ENCODE measurements around the gene AIG1.

The AIG1 gene

DNA sequence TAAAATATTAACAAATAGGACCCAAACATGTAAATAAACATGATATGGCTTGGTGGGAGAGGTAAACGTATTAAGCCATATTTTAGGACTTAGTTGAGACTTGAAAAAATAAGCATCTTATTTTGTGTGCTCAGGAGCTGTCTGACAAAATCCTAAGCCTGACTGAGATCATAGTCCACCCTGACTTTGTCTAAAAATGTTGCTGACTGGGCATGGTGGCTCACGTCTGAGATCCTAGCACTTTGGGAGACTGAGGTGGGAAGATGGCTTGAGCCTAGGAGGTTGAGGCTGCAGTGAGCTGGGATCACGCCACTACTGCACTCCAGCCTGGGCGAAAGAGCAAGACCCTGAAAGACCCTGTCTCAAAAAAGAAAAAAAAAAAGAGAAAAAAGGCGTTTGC, 52.1 kb downstream of the AIG1 start:
- H3K36me3 ChIP-seq (ENCODE audit: control insufficient read depth in 1 of 2, insufficient read depth in 2 of 2, low read length in 2 of 2) = no peaks in the 10 kb centered on the region
- H3K4me3 ChIP-seq (ENCODE audit: low read depth in 1 of 2, low read length in 2 of 2) = no peak overlapping the region
- no peaks in the 10 kb centered on the region for H3K27me3 ChIP-seq (ENCODE audit: low read depth, low read length)
- H3K4me1 ChIP-seq (ENCODE audit: control insufficient read depth in 1 of 2, insufficient read depth in 2 of 2, low read length in 2 of 2) = no peaks in the 10 kb centered on the region
- H3K27ac ChIP-seq (ENCODE audit: low read length) = no peak overlapping the region
- no peaks in the 10 kb centered on the region for H3K9me3 ChIP-seq (ENCODE audit: control insufficient read depth in 1 of 2, low read length in 2 of 2)

DNA sequence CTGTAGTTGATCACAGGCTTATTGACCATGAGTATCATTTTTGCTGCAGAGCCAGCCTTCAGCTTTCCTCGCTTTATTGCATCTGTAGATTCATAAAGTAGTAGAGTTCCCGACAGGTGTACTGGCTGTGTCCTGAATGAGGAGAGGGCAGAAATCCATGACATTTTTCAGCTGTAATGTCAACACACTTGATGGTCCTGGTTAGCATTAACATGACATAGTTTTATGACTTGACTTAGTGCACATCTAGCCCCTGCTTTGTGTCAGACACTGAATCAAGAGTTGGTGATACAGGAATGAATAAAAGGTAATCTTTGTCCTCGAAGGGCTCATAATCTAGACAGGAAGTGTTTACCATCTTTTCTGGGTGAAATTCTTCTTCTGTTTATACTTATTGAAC, 55.0 kb downstream of the AIG1 start:
- Histone ChIP-seq H3K4me3 (ENCODE audit: low read depth in 1 of 2, low read length in 2 of 2) (no peak overlapping the region), H3K27me3 (ENCODE audit: low read depth, low read length) (no peaks in the 10 kb centered on the region), H3K27ac (ENCODE audit: low read length) (no peak overlapping the region), H3K36me3 (ENCODE audit: control insufficient read depth in 1 of 2, insufficient read depth in 2 of 2, low read length in 2 of 2) (no peaks in the 10 kb centered on the region), H3K4me1 (ENCODE audit: control insufficient read depth in 1 of 2, insufficient read depth in 2 of 2, low read length in 2 of 2) (no peaks in the 10 kb centered on the region), H3K9me3 (ENCODE audit: control insufficient read depth in 1 of 2, low read length in 2 of 2) (no peaks in the 10 kb centered on the region)

DNA sequence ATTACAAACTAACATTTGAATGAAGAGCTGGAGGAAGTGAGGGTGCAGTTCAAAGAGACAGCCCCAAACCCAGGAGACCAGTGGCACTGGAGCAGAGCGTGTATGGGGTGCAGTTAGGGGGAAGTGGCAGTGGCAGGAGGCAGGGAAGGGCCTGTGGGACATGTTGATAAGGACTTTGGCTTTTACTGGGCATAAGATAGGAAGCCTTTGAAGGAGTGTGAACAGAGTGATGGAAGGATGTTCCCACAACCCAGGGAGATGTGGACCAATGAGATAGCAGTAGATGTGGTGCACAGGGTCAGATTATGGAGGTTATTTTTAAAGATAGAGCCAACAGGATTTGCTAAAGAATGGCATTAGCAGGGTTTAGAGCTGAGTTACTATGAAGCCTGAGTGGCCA, 56.4 kb downstream of the AIG1 start:
- Histone ChIP-seq H3K4me1 (ENCODE audit: control insufficient read depth in 1 of 2, insufficient read depth in 2 of 2, low read length in 2 of 2) (no peaks in the 10 kb centered on the region), H3K27ac (ENCODE audit: low read length) (no peak overlapping the region), H3K27me3 (ENCODE audit: low read depth, low read length) (no peaks in the 10 kb centered on the region), H3K36me3 (ENCODE audit: control insufficient read depth in 1 of 2, insufficient read depth in 2 of 2, low read length in 2 of 2) (no peaks in the 10 kb centered on the region), H3K9me3 (ENCODE audit: control insufficient read depth in 1 of 2, low read length in 2 of 2) (no peaks in the 10 kb centered on the region), H3K4me3 (ENCODE audit: low read depth in 1 of 2, low read length in 2 of 2) (no peak overlapping the region)

DNA sequence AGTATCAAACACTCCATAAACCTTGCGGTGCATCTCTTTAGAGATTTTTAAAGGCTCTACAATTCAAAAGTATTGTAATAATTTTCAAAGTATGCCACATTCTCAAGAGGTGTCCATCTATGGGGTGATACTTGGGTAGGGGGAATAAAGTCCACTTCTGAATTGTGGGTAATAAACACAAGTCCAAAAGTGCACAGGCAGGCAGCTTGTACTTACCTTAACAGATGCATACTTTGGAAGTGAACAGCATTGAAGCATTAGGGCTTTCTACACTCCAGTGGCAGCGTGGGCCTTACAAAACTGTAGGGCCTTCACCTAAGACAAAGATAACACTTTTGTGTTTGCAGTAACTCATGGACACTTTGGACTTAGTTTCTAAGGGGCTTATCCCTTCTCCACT, 58.6 kb downstream of the AIG1 start:
- no peaks in the 10 kb centered on the region for H3K27me3 ChIP-seq (ENCODE audit: low read depth, low read length)
- no peak overlapping the region for H3K27ac ChIP-seq (ENCODE audit: low read length)
- no peaks in the 10 kb centered on the region for H3K9me3 ChIP-seq (ENCODE audit: control insufficient read depth in 1 of 2, low read length in 2 of 2)
- H3K36me3 ChIP-seq (ENCODE audit: control insufficient read depth in 1 of 2, insufficient read depth in 2 of 2, low read length in 2 of 2) = no peaks in the 10 kb centered on the region
- H3K4me1 ChIP-seq (ENCODE audit: control insufficient read depth in 1 of 2, insufficient read depth in 2 of 2, low read length in 2 of 2) = no peaks in the 10 kb centered on the region
- no peak overlapping the region for H3K4me3 ChIP-seq (ENCODE audit: low read depth in 1 of 2, low read length in 2 of 2)

DNA sequence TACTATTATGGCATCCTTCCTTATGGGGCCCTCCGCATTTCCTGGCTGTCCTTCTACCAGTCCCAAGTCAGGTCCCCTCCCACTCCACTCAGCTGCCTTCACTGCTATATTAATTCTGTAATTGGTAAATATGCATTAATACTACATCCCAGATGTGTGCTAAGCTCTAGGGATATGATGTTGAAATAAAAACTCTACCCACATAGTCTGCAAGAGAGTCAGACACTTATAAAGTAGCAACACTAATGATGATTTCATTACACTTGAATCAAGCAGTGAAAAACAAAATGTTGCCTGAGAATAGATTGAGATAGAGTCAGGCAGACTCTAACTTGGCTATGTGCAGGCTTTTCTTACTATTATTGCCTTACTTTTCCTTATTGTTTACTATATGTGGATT, 62.4 kb downstream of the AIG1 start:
- no peak overlapping the region for H3K27ac ChIP-seq (ENCODE audit: low read length)
- no peaks in the 10 kb centered on the region for H3K9me3 ChIP-seq (ENCODE audit: control insufficient read depth in 1 of 2, low read length in 2 of 2)
- H3K36me3 ChIP-seq (ENCODE audit: control insufficient read depth in 1 of 2, insufficient read depth in 2 of 2, low read length in 2 of 2) = no peaks in the 10 kb centered on the region

DNA sequence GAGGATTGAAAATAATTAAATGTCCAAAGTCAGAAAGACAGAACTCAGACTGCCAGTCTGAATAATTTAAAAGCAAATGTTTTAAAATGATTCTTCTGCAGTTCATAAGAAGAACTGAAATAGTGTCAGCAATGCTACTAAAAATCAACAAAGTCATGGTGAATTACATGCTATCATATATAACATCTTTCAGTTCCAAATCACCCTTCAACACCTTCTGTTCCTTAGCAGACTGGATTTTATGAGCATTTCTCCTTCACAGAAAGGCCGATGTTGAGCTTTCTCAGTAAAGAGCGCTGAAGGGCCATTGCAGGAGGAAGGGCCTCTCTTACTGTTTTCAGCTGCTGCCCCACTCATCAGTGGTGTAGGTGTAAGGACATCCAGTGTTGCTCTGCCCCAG, 63.3 kb downstream of the AIG1 start:
- H3K9me3 ChIP-seq (ENCODE audit: control insufficient read depth in 1 of 2, low read length in 2 of 2) = no peaks in the 10 kb centered on the region
- no peaks in the 10 kb centered on the region for H3K36me3 ChIP-seq (ENCODE audit: control insufficient read depth in 1 of 2, insufficient read depth in 2 of 2, low read length in 2 of 2)
- H3K27ac ChIP-seq (ENCODE audit: low read length) = no peak overlapping the region
- no peak overlapping the region for H3K4me3 ChIP-seq (ENCODE audit: low read depth in 1 of 2, low read length in 2 of 2)
- no peaks in the 10 kb centered on the region for H3K4me1 ChIP-seq (ENCODE audit: control insufficient read depth in 1 of 2, insufficient read depth in 2 of 2, low read length in 2 of 2)
- H3K27me3 ChIP-seq (ENCODE audit: low read depth, low read length) = no peaks in the 10 kb centered on the region

More for the DNA sequence above, 62.4 kb downstream of the AIG1 start:
- H3K4me3 ChIP-seq (ENCODE audit: low read depth in 1 of 2, low read length in 2 of 2) = no peak overlapping the region
- no peaks in the 10 kb centered on the region for H3K27me3 ChIP-seq (ENCODE audit: low read depth, low read length)
- H3K4me1 ChIP-seq (ENCODE audit: control insufficient read depth in 1 of 2, insufficient read depth in 2 of 2, low read length in 2 of 2) = no peaks in the 10 kb centered on the region

DNA sequence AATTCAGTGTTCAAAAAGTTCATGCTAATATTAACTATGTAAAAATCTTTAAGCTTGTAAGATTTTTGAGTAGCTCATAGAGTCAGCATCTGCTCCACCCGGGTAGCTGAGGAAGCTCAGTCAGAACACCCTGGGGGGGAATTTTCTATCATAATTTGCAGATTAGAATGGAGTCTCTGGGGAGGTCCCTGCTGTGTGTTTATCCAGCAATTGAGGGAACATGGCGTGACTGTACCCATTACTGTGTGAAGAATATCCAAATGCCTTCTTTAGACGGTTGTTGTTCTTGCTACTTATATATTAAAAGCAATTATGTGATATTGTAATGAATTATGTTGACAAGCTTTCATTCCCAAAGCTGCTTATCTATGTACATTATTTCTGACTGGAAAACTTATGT, 64.8 kb downstream of the AIG1 start:
- H3K4me1 ChIP-seq (ENCODE audit: control insufficient read depth in 1 of 2, insufficient read depth in 2 of 2, low read length in 2 of 2) = no peaks in the 10 kb centered on the region
- no peak overlapping the region for H3K27ac ChIP-seq (ENCODE audit: low read length)
- no peak overlapping the region for H3K4me3 ChIP-seq (ENCODE audit: low read depth in 1 of 2, low read length in 2 of 2)
- H3K9me3 ChIP-seq (ENCODE audit: control insufficient read depth in 1 of 2, low read length in 2 of 2) = peaks cover 0 to 2% of the 10 kb centered on the region in 2 donors
- no peaks in the 10 kb centered on the region for H3K27me3 ChIP-seq (ENCODE audit: low read depth, low read length)
- H3K36me3 ChIP-seq (ENCODE audit: control insufficient read depth in 1 of 2, insufficient read depth in 2 of 2, low read length in 2 of 2) = peaks cover 0 to 5% of the 10 kb centered on the region in 2 donors

DNA sequence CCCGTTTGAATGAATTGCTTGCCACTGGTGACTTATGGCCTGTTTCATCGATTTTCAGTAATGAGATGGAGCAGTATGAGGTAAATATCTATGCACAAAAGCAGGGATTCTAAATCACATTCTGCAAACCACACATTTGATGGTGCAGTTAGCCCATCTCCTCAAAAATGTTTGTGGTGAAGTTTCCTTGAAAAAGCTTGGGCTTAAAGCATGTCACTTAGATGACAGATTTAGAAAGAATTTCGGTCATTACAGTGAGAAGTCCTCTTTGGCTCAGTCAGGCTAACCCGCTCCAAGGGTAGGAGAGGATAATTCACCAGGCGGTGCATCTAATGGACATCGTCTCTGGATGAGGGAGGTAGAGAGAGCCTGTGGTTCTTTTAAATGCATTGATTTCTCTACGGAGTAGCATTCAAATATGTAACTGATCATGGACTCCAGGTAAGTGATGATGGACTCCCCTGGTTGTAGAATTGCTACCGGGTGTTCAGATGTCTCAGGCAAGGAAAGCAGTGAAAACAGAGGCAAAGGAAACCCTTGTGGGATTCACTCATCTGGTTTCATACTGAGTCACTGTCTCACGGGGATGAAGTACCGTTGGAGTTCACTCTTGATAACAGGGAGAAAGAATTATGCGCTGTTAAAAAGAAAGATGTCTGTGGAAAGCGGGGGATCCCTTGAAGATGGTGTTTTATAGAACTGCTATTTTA, 65.3 kb downstream of the AIG1 start:
- Histone ChIP-seq H3K27me3 (ENCODE audit: low read depth, low read length) (no peaks in the 10 kb centered on the region), H3K9me3 (ENCODE audit: control insufficient read depth in 1 of 2, low read length in 2 of 2) (peaks cover 0 to 7% of the 10 kb centered on the region in 2 donors), H3K4me1 (ENCODE audit: control insufficient read depth in 1 of 2, insufficient read depth in 2 of 2, low read length in 2 of 2) (no peaks in the 10 kb centered on the region)

DNA sequence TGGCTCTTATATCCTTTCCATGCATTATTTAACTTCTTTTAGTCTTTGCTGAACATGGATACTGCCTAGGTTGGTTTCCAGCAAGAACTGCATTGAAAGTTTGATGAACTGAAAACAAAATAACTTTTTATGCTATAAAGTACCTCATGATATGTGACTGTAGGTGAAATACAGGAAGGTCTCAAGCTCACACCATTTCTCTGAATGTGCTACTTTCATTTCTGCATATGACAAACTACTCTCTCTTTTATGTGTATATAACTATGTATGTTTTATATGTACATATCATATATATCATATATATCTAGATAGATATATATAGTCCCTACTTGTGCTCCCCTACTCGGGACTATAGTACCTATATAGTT, 65.9 kb downstream of the AIG1 start:
- H3K4me3 ChIP-seq (ENCODE audit: low read depth in 1 of 2, low read length in 2 of 2) = no peak overlapping the region
- H3K36me3 ChIP-seq (ENCODE audit: control insufficient read depth in 1 of 2, insufficient read depth in 2 of 2, low read length in 2 of 2) = peaks cover 0 to 16% of the 10 kb centered on the region in 2 donors
- H3K9me3 ChIP-seq (ENCODE audit: control insufficient read depth in 1 of 2, low read length in 2 of 2) = peaks cover 4 to 12% of the 10 kb centered on the region in 2 donors
- no peaks in the 10 kb centered on the region for H3K27me3 ChIP-seq (ENCODE audit: low read depth, low read length)
- no peaks in the 10 kb centered on the region for H3K4me1 ChIP-seq (ENCODE audit: control insufficient read depth in 1 of 2, insufficient read depth in 2 of 2, low read length in 2 of 2)
- H3K27ac ChIP-seq (ENCODE audit: low read length) = no peak overlapping the region

More for the DNA sequence above, 65.3 kb downstream of the AIG1 start:
- Histone ChIP-seq H3K4me3 (ENCODE audit: low read depth in 1 of 2, low read length in 2 of 2) (no peak overlapping the region), H3K27ac (ENCODE audit: low read length) (no peak overlapping the region), H3K36me3 (ENCODE audit: control insufficient read depth in 1 of 2, insufficient read depth in 2 of 2, low read length in 2 of 2) (peaks cover 0 to 10% of the 10 kb centered on the region in 2 donors)

DNA sequence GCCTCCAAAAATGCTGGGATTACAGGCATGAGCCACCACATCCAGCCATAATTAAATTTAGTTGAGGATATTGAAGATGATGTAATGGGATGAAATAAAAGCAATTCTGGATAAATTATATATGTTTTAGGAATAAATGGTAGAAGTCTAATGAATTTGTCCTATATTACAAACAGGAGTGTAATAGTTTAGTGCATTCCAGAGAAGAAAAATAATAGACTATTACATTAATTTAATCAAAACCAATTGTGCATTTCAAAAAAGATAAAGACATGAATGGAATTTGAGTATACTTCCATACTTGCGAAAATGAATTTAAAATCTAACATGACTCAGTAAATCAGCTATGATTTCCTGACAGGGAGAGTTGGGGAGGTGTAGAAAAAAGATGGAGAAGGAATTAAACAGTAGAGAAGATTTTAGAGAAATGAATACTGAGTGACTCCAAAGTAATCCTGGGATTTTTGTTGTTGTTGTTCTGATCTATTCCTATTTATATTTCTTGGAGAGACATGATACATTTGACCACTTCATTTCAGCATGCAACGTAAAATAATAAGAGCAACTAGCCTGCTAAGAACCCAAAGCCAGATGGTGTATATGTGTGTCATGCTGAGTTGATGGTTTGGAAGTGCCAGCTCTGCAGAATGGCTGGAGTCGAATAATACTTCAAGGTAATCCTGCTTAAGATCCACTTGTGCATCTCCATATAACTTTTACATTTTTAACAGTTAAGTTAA, 67.4 kb downstream of the AIG1 start:
- Histone ChIP-seq H3K27me3 (ENCODE audit: low read depth, low read length) (no peaks in the 10 kb centered on the region), H3K36me3 (ENCODE audit: control insufficient read depth in 1 of 2, insufficient read depth in 2 of 2, low read length in 2 of 2) (peaks cover 0 to 18% of the 10 kb centered on the region in 2 donors)

DNA sequence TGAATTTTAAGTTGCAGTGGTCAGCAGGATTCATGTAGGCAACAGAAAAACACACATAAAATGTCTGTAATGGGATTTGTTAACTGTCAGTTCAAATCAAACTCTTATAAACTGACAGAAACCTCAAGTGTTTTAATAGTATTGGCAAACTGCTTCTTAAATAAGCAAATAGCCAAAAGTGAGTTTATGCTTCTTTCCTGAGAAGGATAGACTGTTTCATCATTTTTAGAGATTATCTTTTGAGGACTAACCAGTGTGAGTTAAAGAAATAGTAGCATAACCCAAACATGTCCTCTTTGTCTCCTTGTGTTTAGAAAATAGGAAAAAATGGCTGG, 68.0 kb downstream of the AIG1 start:
- H3K4me3 ChIP-seq (ENCODE audit: low read depth in 1 of 2, low read length in 2 of 2) = no peak overlapping the region
- no peaks in the 10 kb centered on the region for H3K27me3 ChIP-seq (ENCODE audit: low read depth, low read length)
- peaks cover 0 to 18% of the 10 kb centered on the region in 2 donors for H3K36me3 ChIP-seq (ENCODE audit: control insufficient read depth in 1 of 2, insufficient read depth in 2 of 2, low read length in 2 of 2)
- H3K4me1 ChIP-seq (ENCODE audit: control insufficient read depth in 1 of 2, insufficient read depth in 2 of 2, low read length in 2 of 2) = no peaks in the 10 kb centered on the region
- H3K27ac ChIP-seq (ENCODE audit: low read length) = no peak overlapping the region
- H3K9me3 ChIP-seq (ENCODE audit: control insufficient read depth in 1 of 2, low read length in 2 of 2) = peaks cover 5 to 12% of the 10 kb centered on the region in 2 donors

More for the DNA sequence above, 67.4 kb downstream of the AIG1 start:
- H3K4me3 ChIP-seq (ENCODE audit: low read depth in 1 of 2, low read length in 2 of 2) = no peak overlapping the region
- no peaks in the 10 kb centered on the region for H3K4me1 ChIP-seq (ENCODE audit: control insufficient read depth in 1 of 2, insufficient read depth in 2 of 2, low read length in 2 of 2)
- H3K9me3 ChIP-seq (ENCODE audit: control insufficient read depth in 1 of 2, low read length in 2 of 2) = peaks cover 5 to 12% of the 10 kb centered on the region in 2 donors
- H3K27ac ChIP-seq (ENCODE audit: low read length) = no peak overlapping the region
